Cardiac fibroblast (primary cell): Measurements from ENCODE around the gene NFKB2.

Experiments
- DNase-seq, 2 donors: peaks; one replicate each; pipeline versions ENCODE4 v3.0.0 to v3.0.0-alpha.2; 2010; ENCODE audit warnings: low read depth in 2 of 2
- H3K4me3 ChIP-seq, 2 donors: replicated peaks in 1 of 2; 1 replicate in 1 of 2; 2 replicates in 1 of 2; pipeline ENCODE4 v1.5.1; 2011; ENCODE audit warnings: low read depth in 2 of 2, low read length in 2 of 2, mild to moderate bottlenecking in 2 of 2, moderate library complexity in 1 of 2
- TF ChIP-seq, protein P1 (sequence below): IDR thresholded peaks from one replicate; pipeline ENCODE4 v1.5.1; 2011; ENCODE audit warnings: low read depth, mild to moderate bottlenecking, low read length, inconsistent platforms

NFKB2 gene

DNA sequence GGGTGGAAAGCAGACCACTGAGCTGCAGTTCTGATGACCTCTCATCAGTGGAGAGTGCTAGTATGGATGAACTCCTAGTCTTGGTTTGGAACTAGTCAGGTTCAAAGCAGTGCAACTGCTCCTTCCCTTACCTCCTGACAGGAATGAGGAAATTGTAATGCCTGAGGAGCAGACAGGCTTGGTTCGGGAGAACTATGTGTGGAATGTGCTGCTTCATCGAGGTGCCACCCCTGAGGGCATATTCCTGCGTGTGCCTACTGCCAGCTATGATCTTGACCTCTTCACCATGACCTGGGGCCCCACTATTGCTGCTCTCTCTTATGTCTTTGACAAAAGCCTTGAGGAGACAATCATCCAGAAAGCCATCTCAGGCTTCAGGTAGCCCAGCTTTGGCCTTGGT is 27.4 kb upstream of the NFKB2 start:
- DNase-seq, result no peak
- TF ChIP-seq, protein P1, sequence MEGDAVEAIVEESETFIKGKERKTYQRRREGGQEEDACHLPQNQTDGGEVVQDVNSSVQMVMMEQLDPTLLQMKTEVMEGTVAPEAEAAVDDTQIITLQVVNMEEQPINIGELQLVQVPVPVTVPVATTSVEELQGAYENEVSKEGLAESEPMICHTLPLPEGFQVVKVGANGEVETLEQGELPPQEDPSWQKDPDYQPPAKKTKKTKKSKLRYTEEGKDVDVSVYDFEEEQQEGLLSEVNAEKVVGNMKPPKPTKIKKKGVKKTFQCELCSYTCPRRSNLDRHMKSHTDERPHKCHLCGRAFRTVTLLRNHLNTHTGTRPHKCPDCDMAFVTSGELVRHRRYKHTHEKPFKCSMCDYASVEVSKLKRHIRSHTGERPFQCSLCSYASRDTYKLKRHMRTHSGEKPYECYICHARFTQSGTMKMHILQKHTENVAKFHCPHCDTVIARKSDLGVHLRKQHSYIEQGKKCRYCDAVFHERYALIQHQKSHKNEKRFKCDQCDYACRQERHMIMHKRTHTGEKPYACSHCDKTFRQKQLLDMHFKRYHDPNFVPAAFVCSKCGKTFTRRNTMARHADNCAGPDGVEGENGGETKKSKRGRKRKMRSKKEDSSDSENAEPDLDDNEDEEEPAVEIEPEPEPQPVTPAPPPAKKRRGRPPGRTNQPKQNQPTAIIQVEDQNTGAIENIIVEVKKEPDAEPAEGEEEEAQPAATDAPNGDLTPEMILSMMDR, result no peak
- no peak overlapping the region for H3K4me3 ChIP-seq

DNA sequence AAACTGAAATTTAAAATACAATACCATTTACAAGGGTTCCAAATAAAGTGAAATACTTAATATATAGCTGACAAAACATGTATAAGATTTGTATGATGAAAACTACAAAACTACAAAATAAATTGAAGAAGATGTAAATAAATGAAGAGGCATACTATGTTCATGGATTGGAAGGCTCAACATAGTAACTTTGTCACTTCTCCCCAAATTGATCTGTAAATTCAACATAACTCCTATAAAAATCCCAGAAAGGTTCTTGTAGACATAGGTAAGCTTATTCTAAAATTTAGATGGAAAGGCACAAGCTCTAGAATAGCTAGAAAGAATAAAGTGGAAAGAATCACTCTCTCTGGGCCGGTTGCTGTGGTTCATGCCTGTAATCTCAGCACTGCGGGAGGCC is 24.2 kb upstream of the NFKB2 start:
- H3K4me3 ChIP-seq, result no peak overlapping the region
- TF ChIP-seq, protein P1, result no peak
- no peak for DNase-seq

DNA sequence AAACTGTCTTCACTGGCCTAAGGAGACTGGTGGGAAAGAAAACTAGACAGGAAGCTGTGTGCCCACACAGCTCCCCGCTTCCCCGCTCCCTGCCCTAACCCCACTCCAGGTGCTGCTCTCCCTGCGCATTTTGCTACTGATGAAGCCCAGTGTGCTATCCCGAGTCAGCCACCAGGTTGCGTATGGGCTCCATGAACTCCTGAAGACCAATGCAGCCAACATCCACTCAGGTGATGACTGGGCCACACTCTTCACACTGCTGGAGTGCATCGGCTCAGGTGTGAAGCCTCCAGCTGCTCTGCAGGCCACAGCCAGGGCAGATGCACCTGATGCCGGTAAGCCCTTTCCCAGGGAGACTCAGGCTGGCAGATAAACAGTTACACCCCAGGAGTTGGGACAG is 20.3 kb upstream of the NFKB2 start:
- no peak overlapping the region for H3K4me3 ChIP-seq
- no peak for DNase-seq

DNA sequence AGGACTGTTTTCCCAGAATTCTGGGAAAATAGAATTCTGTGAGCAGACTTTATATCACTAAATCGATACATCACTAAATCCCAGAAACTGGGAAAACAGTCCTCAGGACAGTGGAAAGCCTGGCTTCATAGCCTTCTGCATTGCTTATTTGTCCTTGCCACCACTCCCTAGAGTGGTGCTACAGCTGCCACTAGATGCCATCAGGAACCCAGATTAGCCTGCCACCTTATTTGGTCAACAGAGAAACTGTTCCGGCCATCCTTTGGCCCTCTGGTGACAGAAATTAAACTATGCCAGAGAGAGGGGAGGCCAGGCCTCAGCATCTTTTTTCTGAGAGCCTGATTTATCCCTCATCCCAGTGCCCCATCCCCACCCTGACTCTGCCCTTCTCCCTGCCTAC is 19.6 kb upstream of the NFKB2 start:
- TF ChIP-seq, protein P1, result no peak
- no peak overlapping the region for H3K4me3 ChIP-seq

More for the DNA sequence above, 20.3 kb upstream of the NFKB2 start:
- TF ChIP-seq, protein P1, result peak; percentile 5

DNA sequence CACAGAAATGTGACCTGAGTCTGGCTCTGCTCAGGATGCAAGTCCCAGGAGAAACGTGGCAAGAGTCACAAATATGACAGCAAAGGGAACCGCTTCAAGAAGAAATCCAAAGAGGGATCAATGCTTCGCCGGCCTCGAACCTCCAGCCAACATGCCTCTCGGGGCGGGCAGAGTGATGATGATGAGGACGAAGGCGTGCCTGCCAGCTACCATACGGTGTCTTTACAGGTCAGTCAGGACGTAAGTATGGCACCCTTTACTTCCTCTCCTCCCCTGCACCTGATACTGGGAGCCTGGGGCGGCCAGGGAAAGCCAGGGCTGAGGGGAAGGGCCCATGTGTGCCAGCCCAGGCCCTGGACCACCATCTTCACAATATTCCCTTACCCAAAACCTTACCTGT is 18.6 kb upstream of the NFKB2 start:
- TF ChIP-seq, protein P1, result no peak
- no peak for DNase-seq
- H3K4me3 ChIP-seq, result no peak overlapping the region

More for the DNA sequence above, 19.6 kb upstream of the NFKB2 start:
- no peak for DNase-seq

DNA sequence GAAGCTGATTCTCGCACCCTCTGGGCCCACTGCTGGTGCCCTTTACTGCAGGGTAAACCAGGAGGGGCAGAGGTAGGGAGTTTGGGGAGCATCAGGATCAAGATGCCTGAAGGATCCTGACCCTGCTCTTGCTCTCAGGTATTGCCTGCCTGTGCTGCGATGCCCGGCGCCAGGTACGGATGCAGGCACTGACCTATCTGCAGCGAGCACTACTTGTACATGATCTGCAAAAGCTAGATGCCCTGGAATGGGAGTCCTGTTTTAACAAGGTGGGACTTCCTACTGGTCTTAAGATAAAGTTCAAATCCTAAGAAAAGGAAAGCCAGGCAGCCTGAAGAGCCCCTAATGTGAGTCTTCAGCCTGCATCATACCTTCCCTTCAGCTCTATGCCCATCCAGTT is 16.1 kb upstream of the NFKB2 start:
- TF ChIP-seq, protein P1, result no peak

DNA sequence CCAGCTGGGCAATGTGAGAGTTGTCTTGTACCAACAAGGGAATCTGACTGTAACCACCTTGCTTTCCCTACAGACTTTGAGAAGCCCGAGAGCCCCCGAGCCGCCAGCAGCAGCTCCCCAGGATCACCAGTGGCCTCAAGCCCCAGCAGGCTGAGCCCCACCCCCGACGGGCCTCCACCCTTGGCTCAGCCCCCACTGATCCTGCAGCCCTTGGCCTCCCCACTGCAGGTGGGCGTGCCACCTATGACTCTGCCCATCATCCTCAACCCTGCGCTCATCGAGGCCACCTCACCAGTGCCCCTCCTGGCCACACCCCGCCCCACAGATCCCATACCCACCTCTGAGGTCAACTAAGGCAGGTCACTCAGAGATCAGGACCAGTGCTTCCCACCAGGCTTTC is 13.5 kb upstream of the NFKB2 start:
- TF ChIP-seq, protein P1, result no peak
- no peak for DNase-seq
- no peak overlapping the region for H3K4me3 ChIP-seq

More for the DNA sequence above, 16.1 kb upstream of the NFKB2 start:
- no peak overlapping the region for H3K4me3 ChIP-seq
- DNase-seq, result no peak
